ENCODE data around the gene BCL11B. TPM values are rescaled to one million over a fixed set of nuclear protein-coding genes. Genes with fewer than 3 reads are reported as not detected.

The BCL11B gene
- total RNA-seq, 1 donor from 2014 or later = 11.5 TPM

DNA sequence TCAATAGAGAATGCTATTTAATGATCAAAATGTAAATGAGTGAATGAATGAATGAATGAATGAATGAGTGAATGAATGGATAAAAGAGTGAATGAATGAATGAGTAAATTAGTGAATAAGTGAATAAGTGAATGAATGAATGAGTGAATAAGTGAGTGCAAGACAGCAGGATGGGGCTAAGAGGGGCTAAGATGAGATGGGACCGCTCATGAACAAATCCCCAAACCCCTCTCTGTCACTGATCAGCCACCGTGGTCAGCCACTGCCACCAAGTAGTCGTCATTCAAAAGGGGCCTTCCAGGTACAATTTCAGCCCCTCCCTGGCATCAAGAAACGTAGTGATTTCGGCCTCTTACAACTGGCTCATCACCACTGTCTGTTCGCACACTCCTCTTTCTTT lies 79.2 kb downstream of the BCL11B start:
- Histone ChIP-seq H3K4me1 (peaks cover 20% of the 10 kb centered on the region), H3K4me3 (no peak overlapping the region)
- intact Hi-C loops (cut with DNase I) = no loop called here

DNA sequence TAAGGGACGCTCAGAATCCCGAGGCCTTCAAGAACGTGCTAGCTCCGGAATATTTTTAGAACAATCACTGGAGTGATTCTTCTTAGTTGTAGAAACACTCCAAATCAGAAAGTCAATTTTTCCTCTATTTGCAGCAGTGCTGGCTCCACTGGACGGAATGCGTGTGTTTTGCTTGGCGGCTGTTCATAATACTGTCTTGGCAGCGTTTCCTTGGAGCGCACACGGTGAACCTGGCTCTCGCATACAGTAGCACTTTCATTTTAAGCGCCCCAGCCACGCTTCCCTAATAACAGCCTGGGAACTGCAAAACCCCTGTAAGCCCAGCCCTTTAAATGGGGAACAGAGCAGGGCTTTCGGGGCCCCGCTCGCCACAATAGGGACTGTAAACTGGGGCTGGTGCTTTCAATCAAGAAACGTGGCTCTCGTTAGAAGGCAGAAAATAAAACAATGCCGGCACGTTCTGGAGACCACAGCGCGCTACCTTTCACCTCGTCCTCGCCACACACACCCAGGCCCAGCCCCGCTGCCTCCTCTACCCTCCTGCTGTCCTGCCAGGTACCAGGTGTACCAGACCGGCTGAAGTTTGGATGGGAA lies 79.9 kb downstream of the BCL11B start:
- H3K4me1 ChIP-seq = peaks cover 20% of the 10 kb centered on the region
- no peak for DNase-seq (ENCODE audit: extremely low spot score in 2 of 2)
- no peaks in the 10 kb centered on the region for H3K27me3 ChIP-seq
- intact Hi-C loops (cut with DNase I) = no loop called here
- TF ChIP-seq POLR2AphosphoS5 (IDR thresholded peaks at IDR 0.05; ENCODE audit: insufficient read depth in 1 of 2, low read depth in 1 of 2) = peak in 1 of 2 donors; percentile 27
- no peak for TF ChIP-seq POLR2A (IDR thresholded peaks at IDR 0.05)
- peak overlapping the region; percentile 36 for H3K27ac ChIP-seq
- H3K9me3 ChIP-seq = no peaks in the 10 kb centered on the region
- no peaks in the 10 kb centered on the region for H3K36me3 ChIP-seq
- peak overlapping the region; percentile 32 to 48 for H3K4me3 ChIP-seq

More for the DNA sequence above, 79.2 kb downstream of the BCL11B start:
- TF ChIP-seq POLR2AphosphoS5 (IDR thresholded peaks at IDR 0.05; ENCODE audit: insufficient read depth in 1 of 2, low read depth in 1 of 2) (no peak), POLR2A (IDR thresholded peaks at IDR 0.05) (no peak)
- TF ChIP-seq, protein P1, sequence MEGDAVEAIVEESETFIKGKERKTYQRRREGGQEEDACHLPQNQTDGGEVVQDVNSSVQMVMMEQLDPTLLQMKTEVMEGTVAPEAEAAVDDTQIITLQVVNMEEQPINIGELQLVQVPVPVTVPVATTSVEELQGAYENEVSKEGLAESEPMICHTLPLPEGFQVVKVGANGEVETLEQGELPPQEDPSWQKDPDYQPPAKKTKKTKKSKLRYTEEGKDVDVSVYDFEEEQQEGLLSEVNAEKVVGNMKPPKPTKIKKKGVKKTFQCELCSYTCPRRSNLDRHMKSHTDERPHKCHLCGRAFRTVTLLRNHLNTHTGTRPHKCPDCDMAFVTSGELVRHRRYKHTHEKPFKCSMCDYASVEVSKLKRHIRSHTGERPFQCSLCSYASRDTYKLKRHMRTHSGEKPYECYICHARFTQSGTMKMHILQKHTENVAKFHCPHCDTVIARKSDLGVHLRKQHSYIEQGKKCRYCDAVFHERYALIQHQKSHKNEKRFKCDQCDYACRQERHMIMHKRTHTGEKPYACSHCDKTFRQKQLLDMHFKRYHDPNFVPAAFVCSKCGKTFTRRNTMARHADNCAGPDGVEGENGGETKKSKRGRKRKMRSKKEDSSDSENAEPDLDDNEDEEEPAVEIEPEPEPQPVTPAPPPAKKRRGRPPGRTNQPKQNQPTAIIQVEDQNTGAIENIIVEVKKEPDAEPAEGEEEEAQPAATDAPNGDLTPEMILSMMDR (IDR thresholded peaks at IDR 0.05) = no peak
- Histone ChIP-seq H3K36me3 (no peaks in the 10 kb centered on the region), H3K9me3 (no peaks in the 10 kb centered on the region), H3K27ac (no peak overlapping the region), H3K27me3 (no peaks in the 10 kb centered on the region)
- DNase-seq (ENCODE audit: extremely low spot score in 2 of 2) = no peak

DNA sequence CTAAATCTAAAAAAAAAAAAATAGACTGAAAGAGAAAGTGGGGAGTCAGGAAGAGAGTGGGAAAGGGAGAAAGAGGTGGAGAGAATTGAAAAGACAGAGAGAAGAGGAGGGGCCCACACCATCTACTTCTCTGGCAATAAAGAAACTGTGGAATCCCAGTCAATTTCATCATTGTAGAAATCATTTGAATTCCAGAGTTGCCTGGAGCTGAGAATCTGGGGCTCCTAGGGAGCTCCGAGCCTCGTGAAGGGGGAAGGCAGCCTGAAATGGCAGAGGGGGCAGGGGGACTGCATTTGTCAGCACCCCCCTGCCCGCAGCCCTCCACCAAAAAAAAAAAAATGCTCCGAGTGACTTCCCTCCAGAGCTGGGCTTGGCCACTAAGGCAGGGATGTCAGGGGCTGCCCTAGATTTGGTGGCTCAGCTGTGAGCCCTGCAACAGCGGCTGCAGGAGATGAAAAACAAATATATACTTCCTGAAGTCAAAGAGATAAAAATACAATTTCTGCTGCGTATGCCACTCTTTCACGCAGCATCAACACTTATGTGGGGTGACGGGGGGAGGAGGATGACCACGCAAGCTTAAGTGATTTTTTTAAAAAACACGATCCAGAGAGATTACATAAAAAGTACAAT lies 80.5 kb downstream of the BCL11B start:
- TF ChIP-seq POLR2AphosphoS5 (IDR thresholded peaks at IDR 0.05; ENCODE audit: insufficient read depth in 1 of 2, low read depth in 1 of 2) (no peak), POLR2A (IDR thresholded peaks at IDR 0.05) (no peak)
- TF ChIP-seq, protein P1 (IDR thresholded peaks at IDR 0.05) = no peak
- H3K27ac ChIP-seq = peak overlapping the region; percentile 36
- H3K36me3 ChIP-seq = no peaks in the 10 kb centered on the region
- H3K9me3 ChIP-seq = no peaks in the 10 kb centered on the region
- peaks cover 20% of the 10 kb centered on the region for H3K4me1 ChIP-seq
- H3K27me3 ChIP-seq = no peaks in the 10 kb centered on the region
- no peak for DNase-seq (ENCODE audit: extremely low spot score in 2 of 2)
- intact Hi-C loops (cut with DNase I) = no loop called here
- H3K4me3 ChIP-seq = peak overlapping the region; percentile 32 to 48

DNA sequence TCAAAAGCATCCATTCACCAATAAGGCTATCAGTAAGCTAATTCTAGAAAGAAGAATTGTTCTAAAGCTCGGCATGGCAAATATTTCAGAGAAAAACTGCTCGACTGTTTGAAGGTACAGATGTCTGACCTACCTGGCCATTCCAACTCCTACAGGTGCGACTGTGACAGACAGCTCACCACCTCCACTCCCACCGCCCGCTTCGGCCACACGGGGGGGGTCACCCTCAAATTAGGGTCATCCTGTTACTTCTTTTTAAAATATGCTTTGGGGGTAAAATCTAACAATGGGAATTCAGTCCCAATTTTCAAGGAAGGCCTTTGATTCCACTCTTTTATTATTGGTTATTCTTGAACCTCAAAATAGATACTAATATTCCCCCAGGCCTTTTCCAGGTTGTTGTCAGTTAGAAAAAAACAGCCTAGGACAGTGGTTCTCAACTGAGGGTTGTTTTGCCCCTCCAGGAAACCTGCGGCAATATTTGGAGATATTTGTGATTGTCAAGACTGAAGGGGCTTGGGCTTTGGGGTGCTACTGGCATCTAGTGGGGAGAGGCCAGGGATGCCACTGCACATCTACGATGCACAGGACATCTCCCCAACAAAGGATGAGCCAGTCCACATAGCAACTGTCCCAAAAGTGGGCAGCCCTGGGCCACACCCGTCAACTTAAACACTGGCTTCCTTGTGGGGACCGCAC lies 81.2 kb downstream of the BCL11B start:
- intact Hi-C loops (cut with DNase I) = no loop called here
- H3K27me3 ChIP-seq = no peaks in the 10 kb centered on the region
- H3K36me3 ChIP-seq = no peaks in the 10 kb centered on the region
- H3K4me3 ChIP-seq = no peak overlapping the region
- no peaks in the 10 kb centered on the region for H3K9me3 ChIP-seq
- no peak overlapping the region for H3K27ac ChIP-seq
- no peak for TF ChIP-seq POLR2AphosphoS5 (IDR thresholded peaks at IDR 0.05; ENCODE audit: insufficient read depth in 1 of 2, low read depth in 1 of 2)
- TF ChIP-seq, protein P1 (IDR thresholded peaks at IDR 0.05) = no peak
- TF ChIP-seq POLR2A (IDR thresholded peaks at IDR 0.05) = no peak
- no peak for DNase-seq (ENCODE audit: extremely low spot score in 2 of 2)
- peaks cover 19% of the 10 kb centered on the region for H3K4me1 ChIP-seq

DNA sequence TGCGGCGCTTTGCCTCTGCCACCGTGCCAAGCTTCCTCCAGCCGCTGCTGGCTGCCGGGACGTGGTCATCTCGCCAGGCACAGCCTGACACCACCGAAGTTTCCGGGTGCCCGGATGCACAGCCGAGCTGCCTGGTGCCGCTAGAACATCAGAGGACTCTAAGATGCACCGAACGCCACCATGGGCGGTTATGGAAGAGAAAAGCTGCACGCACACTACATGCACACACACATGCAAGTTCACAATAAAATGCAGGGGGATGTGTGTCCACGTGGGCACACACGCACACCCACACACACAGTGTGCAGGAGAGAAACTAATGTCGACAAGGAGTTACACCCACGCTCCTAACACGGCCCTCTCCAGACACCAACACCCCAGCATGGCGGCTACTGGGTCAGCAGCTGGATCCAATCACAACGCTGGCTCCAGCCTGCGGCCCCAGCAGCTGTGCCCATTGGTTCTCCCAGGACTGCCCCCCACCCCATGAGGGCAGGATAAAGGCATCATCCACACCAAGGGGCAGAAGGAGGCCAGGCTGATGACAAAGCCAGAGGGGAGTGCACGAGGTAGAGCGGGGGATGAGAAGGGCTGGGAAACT lies 82.7 kb downstream of the BCL11B start:
- peaks cover 12% of the 10 kb centered on the region for H3K4me1 ChIP-seq
- no peaks in the 10 kb centered on the region for H3K27me3 ChIP-seq
- intact Hi-C loops (cut with DNase I) = no loop called here
- DNase-seq (ENCODE audit: extremely low spot score in 2 of 2) = no peak
- TF ChIP-seq POLR2AphosphoS5 (IDR thresholded peaks at IDR 0.05; ENCODE audit: insufficient read depth in 1 of 2, low read depth in 1 of 2) (no peak), POLR2A (IDR thresholded peaks at IDR 0.05) (no peak)
- TF ChIP-seq, protein P1 (IDR thresholded peaks at IDR 0.05) = no peak
- no peaks in the 10 kb centered on the region for H3K36me3 ChIP-seq
- no peak overlapping the region for H3K27ac ChIP-seq
- no peaks in the 10 kb centered on the region for H3K9me3 ChIP-seq
- H3K4me3 ChIP-seq = no peak overlapping the region

Data from vagina (tissue), 2 donors.